HepG2 (cell line): ENCODE measurements around the gene PRMT5. TPM values are rescaled to one million over a fixed set of nuclear protein-coding genes. Genes with fewer than 3 reads are reported as not detected.

ENCODE experiments used
- ATAC-seq: fragments of 200-7000 bp; cut with Tn5 transposase; 3 replicates; pipeline ENCODE4 v1.9.1; 2020; ENCODE audit warnings: mild to moderate bottlenecking, moderate library complexity
- BruUV-seq: library from RNA; stranded (reverse); fragments of 400-500 nt; replicated peaks from 2 replicates; lab custom pipeline; 2021; lab: Mats Ljungman, UMichigan
- CTCF ChIA-PET: fragments of 300-600 bp; formaldehyde crosslinking; extraction: SDS; loops from one replicate; lab custom pipeline; 2021; ENCODE audit warnings: low total read pairs, inconsistent platforms, low intra/inter-chr PET ratio; lab: Yijun Ruan, JAX
- POLR2A ChIA-PET: fragments of 350-600 bp; sonication (Branson Sonifier 250); formaldehyde crosslinking; loops from one replicate; lab custom pipeline; 2020; ENCODE audit warnings: antibody characterized with exemption, inconsistent platforms; lab: Yijun Ruan, JAX
- DNase-seq: peaks from one replicate; pipeline ENCODE4 v3.0.0-alpha.2; 2015; ENCODE audit warnings: low spot score
- FAIRE-seq: peaks from 3 replicates; lab custom pipeline; 2011; peaks lifted over from hg19 to GRCh38; lab: Jason Lieb, UNC
- H2AFZ ChIP-seq: one replicate; pipeline ENCODE4 v1.6.1; 2011; ENCODE audit warnings: low read length, inconsistent platforms
- H3K27ac ChIP-seq: fragments of 300-600 bp; 3 replicates; pipeline ENCODE4 v1.8.0; 2011; ENCODE audit warnings: mixed run types, mild to moderate bottlenecking, mixed read lengths, low read length, inconsistent platforms; ENCODE audit not compliant: insufficient read depth; ENCODE audit errors: extremely low read length
- H3K27me3 ChIP-seq, 2 experiments: fragments of 200-600 bp in 1 of 2; 2 replicates in 1 of 2; 3 replicates in 1 of 2; pipeline versions ENCODE4 v1.6.0 to v1.8.0; 2011; ENCODE audit warnings: low read length in 2 of 2, mild to moderate bottlenecking in 2 of 2, moderate library complexity in 2 of 2, inconsistent platforms in 1 of 2; ENCODE audit not compliant: insufficient read depth in 2 of 2, control insufficient read depth in 1 of 2
- H3K36me3 ChIP-seq, 2 experiments: fragments of 200-600 bp in 1 of 2; replicated peaks in 1 of 2; 2 replicates in 1 of 2; 3 replicates in 1 of 2; pipeline versions ENCODE4 v1.5.1 to v1.8.0; 2011; ENCODE audit warnings: low read length in 2 of 2, inconsistent platforms in 1 of 2; ENCODE audit not compliant: insufficient read depth in 2 of 2, control insufficient read depth in 1 of 2
- H3K4me1 ChIP-seq: 2 replicates; pipeline ENCODE4 v1.5.1; 2012; ENCODE audit warnings: low read length, inconsistent platforms; ENCODE audit not compliant: insufficient read depth
- H3K4me2 ChIP-seq: 2 replicates; pipeline ENCODE4 v1.6.0; 2011; ENCODE audit warnings: low read depth, low read length, inconsistent platforms
- H3K4me3 ChIP-seq, 3 experiments: fragments of 200-600 bp in 1 of 3; sonication (generic), shearing (Covaris generic) in 1 of 3; replicated peaks in 1 of 3; 2 replicates each; pipeline ENCODE4 v1.5.1; 2011 to 2016; ENCODE audit warnings: low read length in 3 of 3, inconsistent platforms in 2 of 3, low read depth in 2 of 3, mild to moderate bottlenecking in 2 of 3, control low read depth in 1 of 3, mixed read lengths in 1 of 3; ENCODE audit not compliant: insufficient read depth in 1 of 3
- H3K79me2 ChIP-seq: one replicate; pipeline ENCODE4 v1.6.1; 2011; ENCODE audit warnings: low read length, inconsistent platforms; ENCODE audit not compliant: insufficient read depth
- H3K9ac ChIP-seq: 2 replicates; pipeline ENCODE4 v1.6.0; 2011; ENCODE audit warnings: mild to moderate bottlenecking, low read depth, low read length, inconsistent platforms; ENCODE audit not compliant: insufficient read depth
- H3K9me3 ChIP-seq: 2 replicates; pipeline ENCODE4 v1.5.1; 2012; ENCODE audit warnings: mild to moderate bottlenecking, low read length
- H4K20me1 ChIP-seq: 2 replicates; pipeline ENCODE4 v1.6.0; 2011; ENCODE audit warnings: inconsistent platforms, mild to moderate bottlenecking, low read length, moderate library complexity; ENCODE audit not compliant: insufficient read depth
- ELF1 ChIP-seq: sonication (generic); formaldehyde crosslinking; IDR thresholded peaks from 2 replicates; pipeline ENCODE4 v1.4.0; 2020; ENCODE audit warnings: missing genetic modification reagents
- ELF4 ChIP-seq: sonication (generic); formaldehyde crosslinking; IDR thresholded peaks from 2 replicates; pipeline ENCODE4 v1.5.0; 2020; ENCODE audit warnings: missing genetic modification reagents, mild to moderate bottlenecking, moderate library complexity, borderline replicate concordance
- ESRRA ChIP-seq: sonication (generic); formaldehyde crosslinking; IDR thresholded peaks from 2 replicates; pipeline ENCODE4 v1.5.1; 2020; ENCODE audit warnings: mild to moderate bottlenecking, low read depth, missing genetic modification reagents
- GABPB1 ChIP-seq: IDR thresholded peaks from 2 replicates; pipeline ENCODE4 v1.6.1; 2016; ENCODE audit warnings: mild to moderate bottlenecking, missing genetic modification reagents, moderate library complexity, missing compliant biosample characterization
- PAX8 ChIP-seq: sonication (generic); formaldehyde crosslinking; IDR thresholded peaks from 2 replicates; pipeline ENCODE4 v1.8.0; 2022; ENCODE audit warnings: mild to moderate bottlenecking, missing genetic modification reagents, borderline replicate concordance
- RAD21 ChIP-seq: fragments of 450-650 bp; formaldehyde crosslinking; IDR thresholded peaks from 2 replicates; pipeline ENCODE4 v1.5.0; 2020; ENCODE audit warnings: mild to moderate bottlenecking
- RNF2 ChIP-seq: fragments of 450-650 bp; conservative IDR thresholded peaks from 2 replicates; pipeline ENCODE4 v1.6.1; 2016; ENCODE audit warnings: low read depth
- SKIL ChIP-seq: sonication (generic); formaldehyde crosslinking; IDR thresholded peaks from 2 replicates; pipeline ENCODE4 v1.8.0; 2022; ENCODE audit warnings: missing genetic modification reagents, mild to moderate bottlenecking, moderate library complexity, borderline replicate concordance
- STAG1 ChIP-seq: sonication (generic); formaldehyde crosslinking; IDR thresholded peaks from 2 replicates; pipeline ENCODE4 v1.4.0; 2020; ENCODE audit warnings: missing genetic modification reagents
- TCF7L2 ChIP-seq: IDR thresholded peaks from 2 replicates; pipeline ENCODE4 v1.6.1; 2011; ENCODE audit warnings: mild to moderate bottlenecking, low read depth, low read length, moderate library complexity
- TP53 ChIP-seq: sonication (generic); formaldehyde crosslinking; conservative IDR thresholded peaks from 2 replicates; pipeline ENCODE4 v1.4.0; 2020; ENCODE audit warnings: missing genetic modification reagents
- TRIM22 ChIP-seq: fragments of 450-650 bp; IDR thresholded peaks from 2 replicates; pipeline ENCODE4 v1.6.1; 2017
- ZFAT ChIP-seq: sonication (generic); formaldehyde crosslinking; conservative IDR thresholded peaks from 2 replicates; pipeline ENCODE4 v1.8.1; 2023; ENCODE audit warnings: missing genetic modification reagents, inconsistent platforms
- ZFP37 ChIP-seq: sonication (generic); formaldehyde crosslinking; IDR thresholded peaks from 2 replicates; pipeline ENCODE4 v1.4.0; 2020; ENCODE audit warnings: missing genetic modification reagents, borderline replicate concordance
- ZNF17 ChIP-seq: sonication (generic); formaldehyde crosslinking; IDR thresholded peaks from 2 replicates; pipeline ENCODE4 v1.5.0; 2020; ENCODE audit warnings: mild to moderate bottlenecking, missing genetic modification reagents
- ZNF180 ChIP-seq: sonication (generic); formaldehyde crosslinking; IDR thresholded peaks from 2 replicates; pipeline ENCODE4 v1.4.0; 2020; ENCODE audit warnings: low read depth, missing genetic modification reagents, borderline replicate concordance
- ZNF431 ChIP-seq: sonication (generic); formaldehyde crosslinking; IDR thresholded peaks from 2 replicates; pipeline ENCODE4 v1.9.0; 2022; ENCODE audit warnings: missing genetic modification reagents, low read depth, mild to moderate bottlenecking, borderline replicate concordance
- ZNF451 ChIP-seq: sonication (generic); formaldehyde crosslinking; IDR thresholded peaks from 2 replicates; pipeline ENCODE4 v1.5.0; 2020; ENCODE audit warnings: mild to moderate bottlenecking, missing genetic modification reagents
- ZNF720 ChIP-seq: sonication (generic); formaldehyde crosslinking; IDR thresholded peaks from 2 replicates; pipeline ENCODE4 v1.4.0; 2020; ENCODE audit warnings: missing genetic modification reagents
- ZNF746 ChIP-seq: sonication (generic); formaldehyde crosslinking; IDR thresholded peaks from 2 replicates; pipeline ENCODE4 v1.8.0; 2022; ENCODE audit warnings: mild to moderate bottlenecking, missing genetic modification reagents
- ZNF816 ChIP-seq: sonication (generic); formaldehyde crosslinking; IDR thresholded peaks from 2 replicates; pipeline ENCODE4 v1.8.0; 2022; ENCODE audit warnings: missing genetic modification reagents, mild to moderate bottlenecking, borderline replicate concordance
- WGBS: methylation state at CpG from one replicate; pipeline ENCODE4 v1.1.6; 2017; ENCODE audit warnings: low lambda C conversion rate; 5-methylcytosine and 5-hydroxymethylcytosine counted together
- in situ Hi-C: cut with HindIII; loops from 2 replicates; pipeline ENCODE4 v1.10.0; 2017; ENCODE audit warnings: low pct_unique_long_range_greater_than_20kb; ENCODE audit not compliant: extremely low pct_ligation_motif_present
- intact Hi-C: fragments of 100-400 bp; cut with micrococcal nuclease; formaldehyde crosslinking; loops from one replicate; pipeline ENCODE4 v1.10.0; 2022; ENCODE audit not compliant: unreplicated experiment
- polyA plus RNA-seq, 8 experiments: library from polyadenylated mRNA; depleted of rRNA in 3 of 8; stranded (reverse) in 7 of 8; unstranded in 1 of 8; fragments of >200 nt; fragmentation: Illumina TruSeq in 4 of 8; extraction: Trizol in 4 of 8; gene quantifications; 2 replicates each; pipeline versions ENCODE4 v1.2.1 to v1.2.3, GENCODE V29; 2011 to 2016; ENCODE audit warnings: low read depth in 4 of 8, missing spikeins in 1 of 8, mixed read lengths in 1 of 8; ENCODE audit not compliant: insufficient read depth in 1 of 8
- total RNA-seq, 5 experiments: library from RNA; depleted of rRNA; stranded (reverse); fragments of >200 nt; fragmentation: Illumina TruSeq; extraction: Trizol; gene quantifications; 2 replicates each; pipeline ENCODE4 v1.2.3, GENCODE V29; 2016; ENCODE audit warnings: low read depth in 1 of 5

PRMT5 gene
- total and polyA plus RNA-seq, 2 of the 13 experiments (the other 11 are each of a cell fraction or from before 2014, with no cell fraction given): 210 to 354 TPM

GRCh38 chr14:22871224-22872032 lies 57.7 kb downstream of the PRMT5 start, which contains the start of gene LRP10 (continued):
- TF ChIP-seq ZFAT (CRISPR knock-in tag) (peak; percentile 85), ZNF180 (CRISPR knock-in tag) (no peak), RNF2 (peak; percentile 59; the same call in 1 of the 2 replicates), PAX8 (peak; percentile 99), STAG1 (CRISPR knock-in tag) (peak; percentile 20), TRIM22 (no peak), TCF7L2 (no peak)

GRCh38 chr14:22870811-22871223 lies 58.4 kb downstream of the PRMT5 start:
- intact Hi-C loops: loop anchor here (1.0 to 5.0 kb wide), 5 partner anchors 18 to 111 kb away; partner anchors contain the start of genes AJUBA, OXA1L and PRMT5
- H3K4me2 ChIP-seq: peak overlapping the region; percentile 95
- H3K36me3 ChIP-seq: peaks cover 7 to 11% of the 10 kb centered on the region in 2 experiments; a peak in 4 of 5 replicates
- no peaks in the 10 kb centered on the region for H3K79me2 ChIP-seq
- H4K20me1 ChIP-seq: no peaks in the 10 kb centered on the region
- peak overlapping the region; percentile 76 for H3K9ac ChIP-seq
- in situ Hi-C loops: no loop called here
- no peaks in the 10 kb centered on the region for H3K9me3 ChIP-seq
- H3K4me1 ChIP-seq: peaks cover 35% of the 10 kb centered on the region
- H2AFZ ChIP-seq: peak overlapping the region; percentile 49
- WGBS: 0% methylated on average over 1 of the region's 1 CpG
- H3K27ac ChIP-seq: peak overlapping the region; percentile 85
- ChIA-PET CTCF (interaction anchor here (2.6 to 3.1 kb wide), 2 partner anchors 18 to 30 kb away, joined by 11 to 46 read pairs; no protein-coding TSS in a partner anchor), POLR2A (interaction anchor here (0.8 to 4.4 kb wide), 34 partner anchors 9 to 1244 kb away, joined by 3 to 53 read pairs (median 6); partner anchors contain the start of genes ACIN1, AJUBA, C14orf119 and DAD1)
- BruUV-seq: no TSS peak
- FAIRE-seq: no peak
- H3K4me3 ChIP-seq: peak overlapping the region; percentile 66 to 93 (median 82)
- no peaks in the 10 kb centered on the region; a peak in 1 of 5 replicates for H3K27me3 ChIP-seq
- no peak for DNase-seq
- peak; percentile 0; the same call in 1 of the 3 replicates for ATAC-seq
- TF ChIP-seq GABPB1 (CRISPR knock-in tag): no peak
- no peak for TF ChIP-seq ZNF17
- TF ChIP-seq SKIL (CRISPR knock-in tag): no peak
- TF ChIP-seq ELF4 (CRISPR knock-in tag): peak; percentile 21; the same call in 1 of the 2 replicates
- no peak for TF ChIP-seq ZNF816
- no peak for TF ChIP-seq ZNF720 (CRISPR knock-in tag)
- no peak for TF ChIP-seq ELF1 (CRISPR knock-in tag)
- TF ChIP-seq ZNF431 (CRISPR knock-in tag): no peak
- no peak for TF ChIP-seq ESRRA (CRISPR knock-in tag)
- no peak for TF ChIP-seq ZNF451 (CRISPR knock-in tag)
- TF ChIP-seq TP53 (CRISPR knock-in tag): no peak
- no peak for TF ChIP-seq ZNF746 (CRISPR knock-in tag)
- no peak for TF ChIP-seq RAD21 (CRISPR knock-in tag)
- TF ChIP-seq ZFP37 (CRISPR knock-in tag): no peak
